H1 (cell line): ENCODE measurements around the gene TSPEAR. TPM values are rescaled to one million over a fixed set of nuclear protein-coding genes. Genes with fewer than 3 reads are reported as not detected.

Experiments used
- NANOG ChIP-seq: IDR thresholded peaks from 2 replicates; pipeline ENCODE4 v1.6.1; 2011; ENCODE audit warnings: low read length, low read depth, mild to moderate bottlenecking, inconsistent platforms; ENCODE audit not compliant: insufficient read depth, poor library complexity, severe bottlenecking
- POLR2A ChIP-seq, 2 experiments: IDR thresholded peaks; 1 replicate in 1 of 2; 2 replicates in 1 of 2; pipeline ENCODE4 v1.6.1; 2011; ENCODE audit warnings: low read depth in 2 of 2, low read length in 2 of 2, mild to moderate bottlenecking in 2 of 2; ENCODE audit errors: control extremely low read depth in 1 of 2
- POU5F1 ChIP-seq: IDR thresholded peaks from 2 replicates; pipeline ENCODE4 v1.6.1; 2011; ENCODE audit warnings: low read depth, mild to moderate bottlenecking, low read length, moderate library complexity
- SRF ChIP-seq: IDR thresholded peaks from 2 replicates; pipeline ENCODE4 v1.6.1; 2011; ENCODE audit warnings: mild to moderate bottlenecking, low read depth, low read length, moderate library complexity
- polyA plus RNA-seq, 7 experiments: library from polyadenylated mRNA; depleted of rRNA in 3 of 7; stranded (reverse) in 5 of 7; unstranded in 2 of 7; fragments of >200 nt in 5 of 7; fragments of 200-250 nt in 2 of 7; gene quantifications; 1 replicate in 5 of 7; 2 replicates in 1 of 7; 4 replicates in 1 of 7; pipeline versions ENCODE4 v1.2.1 to v1.2.3, GENCODE V29; 2011 to 2013; ENCODE audit warnings: missing spikeins in 2 of 7, mixed read lengths in 2 of 7
- total RNA-seq: library from RNA; stranded (reverse); fragmentation: NEBNext Ultra II Directional; extraction: Animal tissue kit (Norgen Biotek cat#: 25700); gene quantifications from 2 replicates; pipeline ENCODE4 v1.2.1, GENCODE V29; 2021

The TSPEAR gene
- total and polyA plus RNA-seq, 2 of the 8 experiments (the other 6 are each of a cell fraction or from before 2014, with no cell fraction given): 0.58 to 0.89 TPM

DNA sequence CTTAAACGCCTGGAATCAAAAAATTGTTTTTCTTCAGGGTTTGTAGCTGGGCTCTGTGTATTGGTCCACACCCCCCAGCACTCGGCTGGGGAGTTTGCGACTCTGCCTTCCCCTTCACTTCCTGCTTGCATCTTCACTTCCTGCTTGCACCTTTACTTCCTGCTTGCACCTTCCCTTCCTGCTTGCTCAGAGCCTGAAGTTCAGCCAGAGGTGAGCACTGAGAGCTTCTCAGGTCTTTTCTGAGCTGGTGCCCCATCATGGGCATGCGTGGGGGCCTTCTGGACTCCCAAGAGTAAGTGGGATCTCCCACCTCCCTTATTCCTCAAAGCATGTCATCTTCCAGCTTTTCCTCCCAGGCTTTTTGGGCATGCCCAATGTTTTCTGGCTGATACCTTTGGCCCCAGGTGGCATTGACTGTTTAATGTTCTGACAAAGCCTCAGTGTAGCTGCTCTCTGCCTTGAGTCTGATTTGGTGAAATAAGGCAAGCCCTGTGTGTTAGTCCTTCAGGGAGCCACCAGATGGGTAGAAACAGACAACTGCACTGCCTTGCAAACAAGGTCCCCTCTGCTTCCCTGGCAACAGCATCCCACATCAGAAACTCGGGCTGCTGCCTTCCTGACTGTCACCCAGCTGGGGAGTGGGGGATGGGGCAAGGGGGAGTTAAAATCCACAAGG is 163.6 kb downstream of the TSPEAR start (continued):
- TF ChIP-seq NANOG (no peak), SRF (no peak), POU5F1 (no peak), POLR2A (IDR thresholded peaks at IDR 0.05; ENCODE audit: control extremely low read depth in 1 of 2, low read depth in 2 of 2, low read length in 2 of 2) (no peak)
